H1 (cell line): ENCODE results near the gene CRPPA. TPM values are rescaled to one million over a fixed set of nuclear protein-coding genes. Genes with fewer than 3 reads are reported as not detected.

Source experiments
- CTCF ChIA-PET: fragments of 300-600 bp; sonication (Branson Sonifier 250); formaldehyde crosslinking; loops from one replicate; lab custom pipeline; 2021; ENCODE audit not compliant: partially characterized antibody; lab: Charles Lee
- POLR2A ChIA-PET: fragments of 300-600 bp; sonication (Branson Sonifier 250); formaldehyde crosslinking; loops from one replicate; lab custom pipeline; 2021; ENCODE audit warnings: inconsistent platforms; ENCODE audit not compliant: partially characterized antibody; lab: Charles Lee
- DNase-seq, 2 experiments: peaks; one replicate each; pipeline versions ENCODE4 v3.0.0 to v3.0.0-alpha.2; 2010 to 2022; ENCODE audit warnings: low spot score in 2 of 2, low read depth in 1 of 2, mixed read lengths in 1 of 2
- FAIRE-seq: peaks from 2 replicates; lab custom pipeline; 2011; peaks lifted over from hg19 to GRCh38; lab: Jason Lieb, UNC
- H2AFZ ChIP-seq: 2 replicates; pipeline ENCODE4 v1.8.1; 2012; ENCODE audit warnings: low read length, inconsistent platforms
- H2AK5ac ChIP-seq: 2 replicates; pipeline ENCODE4 v1.6.1; 2013; ENCODE audit warnings: low read depth, low read length
- H2BK120ac ChIP-seq: replicated peaks from 2 replicates; pipeline ENCODE3; 2013; ENCODE audit warnings: low read depth, low read length, inconsistent platforms
- H2BK12ac ChIP-seq: 2 replicates; pipeline ENCODE4 v1.6.1; 2013; ENCODE audit warnings: low read depth, low read length
- H2BK15ac ChIP-seq: 2 replicates; pipeline ENCODE4 v1.6.1; 2013; ENCODE audit warnings: low read length
- H2BK20ac ChIP-seq: 2 replicates; pipeline ENCODE4 v1.6.1; 2013; ENCODE audit warnings: low read length
- H2BK5ac ChIP-seq: 2 replicates; pipeline ENCODE4 v1.6.1; 2013; ENCODE audit warnings: low read depth, low read length
- H3K14ac ChIP-seq: 2 replicates; pipeline ENCODE4 v1.6.1; 2013; ENCODE audit warnings: inconsistent platforms; ENCODE audit not compliant: insufficient read length
- H3K18ac ChIP-seq: 2 replicates; pipeline ENCODE4 v1.6.1; 2013; ENCODE audit warnings: low read length; ENCODE audit errors: extremely low read depth
- H3K23ac ChIP-seq: 2 replicates; pipeline ENCODE4 v1.6.1; 2013; ENCODE audit warnings: inconsistent platforms; ENCODE audit not compliant: insufficient read length
- H3K23me2 ChIP-seq: 2 replicates; pipeline ENCODE4 v1.6.1; 2013; ENCODE audit warnings: low read depth, low read length
- H3K27ac ChIP-seq: 2 replicates; pipeline ENCODE4 v1.6.1; 2011; ENCODE audit warnings: low read depth, low read length, inconsistent platforms
- H3K27me3 ChIP-seq, 4 experiments: replicated peaks in 1 of 4; 1 replicate in 1 of 4; 2 replicates in 3 of 4; pipeline versions ENCODE4 v1.6.1 to v1.8.1; 2011 to 2013; ENCODE audit warnings: low read length in 3 of 4, mild to moderate bottlenecking in 3 of 4, inconsistent platforms in 2 of 4, mixed read lengths in 2 of 4, moderate library complexity in 1 of 4; ENCODE audit not compliant: control insufficient read depth in 3 of 4, insufficient read depth in 3 of 4; ENCODE audit errors: extremely low read depth in 1 of 4
- H3K36me3 ChIP-seq, 4 experiments: 2 replicates each; pipeline versions ENCODE4 v1.6.1 to v1.8.1; 2011 to 2013; ENCODE audit warnings: mild to moderate bottlenecking in 4 of 4, low read length in 3 of 4, moderate library complexity in 2 of 4, control low read depth in 1 of 4, inconsistent platforms in 1 of 4; ENCODE audit not compliant: insufficient read depth in 4 of 4, control insufficient read depth in 2 of 4
- H3K4ac ChIP-seq: replicated peaks from 2 replicates; pipeline ENCODE3; 2013; ENCODE audit warnings: low read length, low read depth, mixed read lengths, inconsistent platforms; ENCODE audit not compliant: insufficient read length
- H3K4me1 ChIP-seq, 4 experiments: replicated peaks in 1 of 4; 1 replicate in 1 of 4; 2 replicates in 3 of 4; pipeline versions ENCODE4 v1.6.1 to v1.8.1; 2011 to 2013; ENCODE audit warnings: low read length in 3 of 4, inconsistent platforms in 2 of 4, mixed read lengths in 1 of 4; ENCODE audit not compliant: insufficient read depth in 4 of 4, control insufficient read depth in 3 of 4
- H3K4me2 ChIP-seq, 2 experiments: 2 replicates each; pipeline versions ENCODE4 v1.6.1 to v1.8.1; 2011 to 2013; ENCODE audit warnings: low read depth in 2 of 2, low read length in 2 of 2, control low read depth in 1 of 2, inconsistent platforms in 1 of 2, mild to moderate bottlenecking in 1 of 2; ENCODE audit not compliant: insufficient read depth in 1 of 2
- H3K4me3 ChIP-seq, 4 experiments: fragments of 200-600, 300-600 bp in 1 of 4; sonication (generic), shearing (Covaris generic), sonication (Bioruptor Twin) in 1 of 4; 2 replicates each; pipeline versions ENCODE4 v1.5.1 to v1.8.1; 2011 to 2016; ENCODE audit warnings: low read length in 4 of 4, low read depth in 3 of 4, control low read depth in 2 of 4, inconsistent platforms in 2 of 4, mild to moderate bottlenecking in 2 of 4, mixed read lengths in 1 of 4, moderate library complexity in 1 of 4; ENCODE audit not compliant: insufficient read depth in 2 of 4; ENCODE audit errors: extremely low read depth in 1 of 4
- H3K56ac ChIP-seq: replicated peaks from 2 replicates; pipeline ENCODE3; 2013; ENCODE audit warnings: low read depth, mild to moderate bottlenecking, mixed read lengths, low read length, inconsistent platforms; ENCODE audit not compliant: insufficient read length
- H3K79me1 ChIP-seq: 2 replicates; pipeline ENCODE4 v1.6.1; 2013; ENCODE audit warnings: low read depth, low read length, control low read depth
- H3K79me2 ChIP-seq, 2 experiments: 2 replicates each; pipeline versions ENCODE4 v1.6.1 to v1.8.1; 2012 to 2013; ENCODE audit warnings: low read length in 2 of 2, mild to moderate bottlenecking in 2 of 2, inconsistent platforms in 1 of 2; ENCODE audit not compliant: insufficient read depth in 2 of 2, control insufficient read depth in 1 of 2
- H3K9ac ChIP-seq, 4 experiments: replicated peaks in 1 of 4; 1 replicate in 1 of 4; 2 replicates in 3 of 4; pipeline versions ENCODE4 v1.6.1 to v1.8.1; 2011 to 2013; ENCODE audit warnings: low read depth in 3 of 4, low read length in 3 of 4, control low read depth in 2 of 4, mild to moderate bottlenecking in 2 of 4, moderate library complexity in 2 of 4, inconsistent platforms in 1 of 4; ENCODE audit errors: extremely low read depth in 1 of 4
- H3K9me3 ChIP-seq, 2 experiments: 2 replicates each; pipeline versions ENCODE4 v1.6.1 to v1.8.1; 2012 to 2013; ENCODE audit warnings: mild to moderate bottlenecking in 2 of 2, moderate library complexity in 2 of 2, control low read depth in 1 of 2, inconsistent platforms in 1 of 2, low read depth in 1 of 2, low read length in 1 of 2, mixed read lengths in 1 of 2; ENCODE audit not compliant: insufficient read depth in 2 of 2
- H4K20me1 ChIP-seq, 2 experiments: replicated peaks in 1 of 2; 2 replicates each; pipeline versions ENCODE3 to v1.8.1; 2011 to 2013; ENCODE audit warnings: inconsistent platforms in 2 of 2, low read length in 2 of 2, mild to moderate bottlenecking in 1 of 2; ENCODE audit not compliant: insufficient read depth in 2 of 2, control insufficient read depth in 1 of 2
- H4K5ac ChIP-seq: 2 replicates; pipeline ENCODE4 v1.6.1; 2013; ENCODE audit warnings: low read length, low read depth, mixed read lengths, inconsistent platforms; ENCODE audit not compliant: insufficient read length
- H4K8ac ChIP-seq: 2 replicates; pipeline ENCODE4 v1.8.0; 2013; ENCODE audit warnings: mild to moderate bottlenecking, moderate library complexity, low read length, inconsistent platforms; ENCODE audit not compliant: insufficient read depth; ENCODE audit errors: extremely low read depth
- H4K91ac ChIP-seq: replicated peaks from 2 replicates; pipeline ENCODE3; 2013; ENCODE audit warnings: low read length, mixed read lengths, inconsistent platforms; ENCODE audit not compliant: insufficient read length
- ASH2L ChIP-seq: fragments of 200-600, 300-600 bp; sonication (generic); IDR thresholded peaks from one replicate; pipeline ENCODE4 v1.7.1; 2017; ENCODE audit warnings: low read length
- ATF3 ChIP-seq: IDR thresholded peaks from 2 replicates; pipeline ENCODE4 v1.6.1; 2011; ENCODE audit warnings: low read depth, mild to moderate bottlenecking, low read length; ENCODE audit not compliant: insufficient read depth
- BACH1 ChIP-seq: IDR thresholded peaks from 2 replicates; pipeline ENCODE4 v1.6.1; 2012; ENCODE audit warnings: low read length, improper control_type of control experiment
- BRCA1 ChIP-seq: IDR thresholded peaks from 2 replicates; pipeline ENCODE4 v1.6.1; 2012; ENCODE audit warnings: low read depth, low read length, improper control_type of control experiment
- CEBPB ChIP-seq: IDR thresholded peaks from 2 replicates; pipeline ENCODE4 v1.6.1; 2012; ENCODE audit warnings: low read depth, low read length
- NANOG ChIP-seq: IDR thresholded peaks from 2 replicates; pipeline ENCODE4 v1.6.1; 2011; ENCODE audit warnings: low read length, low read depth, mild to moderate bottlenecking, inconsistent platforms; ENCODE audit not compliant: insufficient read depth, poor library complexity, severe bottlenecking
- NRF1 ChIP-seq: IDR thresholded peaks from 2 replicates; pipeline ENCODE4 v1.6.1; 2011; ENCODE audit warnings: mild to moderate bottlenecking, low read depth, low read length, improper control_type of control experiment
- POLR2AphosphoS5 ChIP-seq: IDR thresholded peaks from 2 replicates; pipeline ENCODE4 v1.6.1; 2011; ENCODE audit warnings: low read depth, low read length
- SIN3A ChIP-seq, 2 experiments: IDR thresholded peaks in 1 of 2; conservative IDR thresholded peaks in 1 of 2; 2 replicates each; pipeline ENCODE4 v1.6.1; 2011 to 2012; ENCODE audit warnings: low read length in 2 of 2, improper control_type of control experiment in 1 of 2, low read depth in 1 of 2, mild to moderate bottlenecking in 1 of 2
- SP4 ChIP-seq: IDR thresholded peaks from 2 replicates; pipeline ENCODE4 v1.6.1; 2012; ENCODE audit warnings: low read length, inconsistent platforms
- SRF ChIP-seq: IDR thresholded peaks from 2 replicates; pipeline ENCODE4 v1.6.1; 2011; ENCODE audit warnings: mild to moderate bottlenecking, low read depth, low read length, moderate library complexity
- TAF1 ChIP-seq: IDR thresholded peaks from 2 replicates; pipeline ENCODE4 v1.6.1; 2011; ENCODE audit warnings: mild to moderate bottlenecking, low read depth, low read length
- TCF12 ChIP-seq: IDR thresholded peaks from 2 replicates; pipeline ENCODE4 v1.6.1; 2011; ENCODE audit warnings: low read depth, mild to moderate bottlenecking, low read length
- ZNF274 ChIP-seq: IDR thresholded peaks from 2 replicates; pipeline ENCODE4 v1.7.0; 2012; ENCODE audit warnings: low read length, borderline replicate concordance; ENCODE audit errors: extremely low read depth
- WGBS, 2 experiments: shearing (Covaris generic) in 1 of 2; methylation state at CpG; one replicate each; pipeline versions ENCODE4 v1.1.6 to v1.1.7; 2013 to 2015; ENCODE audit warnings: low lambda C conversion rate in 2 of 2, mixed read lengths in 2 of 2, inconsistent platforms in 1 of 2, low coverage in 1 of 2, missing lambda C conversion rate in 1 of 2; ENCODE audit not compliant: insufficient replicate concordance in 2 of 2, insufficient coverage in 1 of 2, insufficient read length in 1 of 2; ENCODE audit errors: extremely low coverage in 1 of 2, missing lambda C conversion rate in 1 of 2; 5-methylcytosine and 5-hydroxymethylcytosine counted together
- polyA plus RNA-seq, 7 experiments: library from polyadenylated mRNA; depleted of rRNA in 3 of 7; stranded (reverse) in 5 of 7; unstranded in 2 of 7; fragments of >200 nt in 5 of 7; fragments of 200-250 nt in 2 of 7; gene quantifications; 1 replicate in 5 of 7; 2 replicates in 1 of 7; 4 replicates in 1 of 7; pipeline versions ENCODE4 v1.2.1 to v1.2.3, GENCODE V29; 2011 to 2013; ENCODE audit warnings: missing spikeins in 2 of 7, mixed read lengths in 2 of 7
- total RNA-seq: library from RNA; stranded (reverse); fragmentation: NEBNext Ultra II Directional; extraction: Animal tissue kit (Norgen Biotek cat#: 25700); gene quantifications from 2 replicates; pipeline ENCODE4 v1.2.1, GENCODE V29; 2021
- TF ChIP-seq, protein P1 (sequence below): IDR thresholded peaks from 2 replicates; pipeline ENCODE4 v1.6.1; 2012; ENCODE audit warnings: inconsistent platforms

Gene CRPPA
- total and polyA plus RNA-seq, 2 of the 8 experiments (the other 6 are each of a cell fraction or from before 2014, with no cell fraction given) = 0.23 to 0.39 TPM

- FAIRE-seq (no peak), DNase-seq (no peak)
- Histone ChIP-seq H4K5ac (no peak overlapping the region), H3K4ac (no peak overlapping the region), H3K4me2 (no peak overlapping the region), H3K27me3 (no peaks in the 10 kb centered on the region), H2BK20ac (no peak overlapping the region), H3K56ac (no peak overlapping the region), H3K9ac (no peak overlapping the region), H2BK15ac (no peak overlapping the region), H3K9me3 (no peaks in the 10 kb centered on the region), H2BK120ac (no peak overlapping the region), H3K4me3 (no peak overlapping the region), H3K79me2 (no peaks in the 10 kb centered on the region), H4K8ac (no peak overlapping the region), H3K36me3 (no peaks in the 10 kb centered on the region), H3K23me2 (no peaks in the 10 kb centered on the region), H3K79me1 (no peaks in the 10 kb centered on the region), H3K4me1 (no peaks in the 10 kb centered on the region), H3K18ac (no peak overlapping the region), H3K23ac (no peak overlapping the region), H2BK5ac (no peak overlapping the region), H2AFZ (no peak overlapping the region), H4K91ac (no peak overlapping the region), H2AK5ac (no peak overlapping the region), H3K27ac (no peak overlapping the region), H3K14ac (no peak overlapping the region), H4K20me1 (no peaks in the 10 kb centered on the region), H2BK12ac (no peak overlapping the region)
- TF ChIP-seq ZNF274 (no peak), NRF1 (no peak), TCF12 (no peak), CEBPB (no peak), ASH2L (no peak), SRF (no peak), ATF3 (no peak), TAF1 (no peak), BACH1 (no peak), BRCA1 (no peak), POLR2AphosphoS5 (no peak), SP4 (no peak), SIN3A (conservative IDR thresholded peaks at IDR 0.05 in 1 of 2, IDR thresholded peaks at IDR 0.05 in 1 of 2; ENCODE audit: low read depth in 1 of 2, low read length in 2 of 2) (no peak), NANOG (no peak)
- TF ChIP-seq, protein P1, sequence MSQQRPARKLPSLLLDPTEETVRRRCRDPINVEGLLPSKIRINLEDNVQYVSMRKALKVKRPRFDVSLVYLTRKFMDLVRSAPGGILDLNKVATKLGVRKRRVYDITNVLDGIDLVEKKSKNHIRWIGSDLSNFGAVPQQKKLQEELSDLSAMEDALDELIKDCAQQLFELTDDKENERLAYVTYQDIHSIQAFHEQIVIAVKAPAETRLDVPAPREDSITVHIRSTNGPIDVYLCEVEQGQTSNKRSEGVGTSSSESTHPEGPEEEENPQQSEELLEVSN = no peak
- ChIA-PET CTCF (no interaction called here), POLR2A (no interaction called here)
- WGBS, 2 experiments = 87% methylated on average over 2 of the region's 2 CpGs; no CpG with 5 or more reads in 1 of the 2 experiments
Observed at GRCh38 chr7:16411391-16411790, 9.9 kb downstream of the CRPPA start.
